ENCODE data around the gene PGRMC1.

The PGRMC1 gene

GRCh38 chrX:119186763-119187162 is 49.3 kb upstream of the PGRMC1 start:
- Histone ChIP-seq H3K9me3 (ENCODE audit: control insufficient read depth, insufficient read depth, low read depth, low read length) (no peaks in the 10 kb centered on the region), H3K27ac (ENCODE audit: extremely low read depth, low read depth, low read length) (no peak overlapping the region), H3K4me1 (ENCODE audit: control insufficient read depth, insufficient read depth, low read length) (no peaks in the 10 kb centered on the region), H3K36me3 (ENCODE audit: control insufficient read depth in 2 of 2, insufficient read depth in 1 of 2, low read length in 2 of 2) (no peaks in the 10 kb centered on the region), H3K4me3 (ENCODE audit: low read depth, low read length) (no peak overlapping the region)
- TF ChIP-seq ZNF623 (tag by site-specific recombination; IDR thresholded peaks at IDR 0.05) = no peak
- no peak for TF ChIP-seq ZNF610 (tag by site-specific recombination; IDR thresholded peaks at IDR 0.05; ENCODE audit: borderline replicate concordance)
- TF ChIP-seq ZNF341 (tag by site-specific recombination; IDR thresholded peaks at IDR 0.05; ENCODE audit: low read depth) = no peak
- TF ChIP-seq ZBTB21 (tag by site-specific recombination; IDR thresholded peaks at IDR 0.05) = no peak
- TF ChIP-seq SP2 (tag by site-specific recombination; IDR thresholded peaks at IDR 0.05) = no peak
- no peak for TF ChIP-seq ZBTB26 (tag by site-specific recombination; optimal IDR thresholded peaks at IDR 0.05)
- no peak for TF ChIP-seq ELK4 (IDR thresholded peaks at IDR 0.05; ENCODE audit: borderline replicate concordance, low read depth, low read length)
- no peak for TF ChIP-seq ZNF549 (tag by site-specific recombination; IDR thresholded peaks at IDR 0.05)
- TF ChIP-seq ZNF433 (tag by site-specific recombination; IDR thresholded peaks at IDR 0.05; ENCODE audit: low read depth) = no peak
- TF ChIP-seq BCL6B (tag by site-specific recombination; IDR thresholded peaks at IDR 0.05) = no peak
- TF ChIP-seq ZNF48 (tag by site-specific recombination; IDR thresholded peaks at IDR 0.05) = no peak
- no peak for TF ChIP-seq ZBTB48 (tag by site-specific recombination; IDR thresholded peaks at IDR 0.05)
- no peak for TF ChIP-seq ZNF776 (tag by site-specific recombination; IDR thresholded peaks at IDR 0.05; ENCODE audit: borderline replicate concordance)
- CTCF ChIA-PET = interaction anchor here (0.7 to 1.8 kb wide), 3 partner anchors 14 to 68 kb away, joined by 3 to 6 read pairs (median 3); no protein-coding TSS in a partner anchor
- POLR2A ChIA-PET = interaction anchor here (0.6 kb wide), 1 partner anchor 343 kb away, joined by 6 read pairs; no protein-coding TSS in a partner anchor

- Histone ChIP-seq H3K4me3 (ENCODE audit: low read depth, low read length) (no peak overlapping the region), H3K4me1 (ENCODE audit: control insufficient read depth, insufficient read depth, low read length) (no peaks in the 10 kb centered on the region), H3K9me3 (ENCODE audit: control insufficient read depth, insufficient read depth, low read depth, low read length) (no peaks in the 10 kb centered on the region), H3K27ac (ENCODE audit: extremely low read depth, low read depth, low read length) (no peak overlapping the region), H3K36me3 (ENCODE audit: control insufficient read depth in 2 of 2, insufficient read depth in 1 of 2, low read length in 2 of 2) (no peaks in the 10 kb centered on the region)
- ChIA-PET CTCF (interaction anchor here (1.1 to 1.8 kb wide), 2 partner anchors 14 to 69 kb away, joined by 3 to 6 read pairs; no protein-coding TSS in a partner anchor), POLR2A (interaction anchor here (0.6 kb wide), 1 partner anchor 344 kb away, joined by 6 read pairs; no protein-coding TSS in a partner anchor)
- TF ChIP-seq GFI1B (tag by site-specific recombination; IDR thresholded peaks at IDR 0.05) = no peak
- no peak for TF ChIP-seq ZNF133 (tag by site-specific recombination; IDR thresholded peaks at IDR 0.05)
- TF ChIP-seq BCL11A (tag by site-specific recombination; IDR thresholded peaks at IDR 0.05; ENCODE audit: low read depth) = no peak
- TF ChIP-seq ZBTB26 (tag by site-specific recombination; optimal IDR thresholded peaks at IDR 0.05) = no peak
- TF ChIP-seq ZNF501 (tag by site-specific recombination; IDR thresholded peaks at IDR 0.05) = no peak
- TF ChIP-seq ZNF837 (tag by site-specific recombination; IDR thresholded peaks at IDR 0.05) = no peak
- TF ChIP-seq ZNF585B (tag by site-specific recombination; IDR thresholded peaks at IDR 0.05) = no peak
- no peak for TF ChIP-seq SCRT1 (tag by site-specific recombination; IDR thresholded peaks at IDR 0.05; ENCODE audit: borderline replicate concordance)
- TF ChIP-seq ZNF398 (tag by site-specific recombination; IDR thresholded peaks at IDR 0.05) = no peak
- TF ChIP-seq ZNF324 (tag by site-specific recombination; IDR thresholded peaks at IDR 0.05) = no peak
These were observed 48.8 kb upstream of the PGRMC1 start for GRCh38 chrX:119187298-119187697.
